B cell (primary cell): ENCODE measurements around the gene IFI44L. TPM values are rescaled to one million over a fixed set of nuclear protein-coding genes. Genes with fewer than 3 reads are reported as not detected.

Source experiments
- ATAC-seq: fragments of 200-7000 bp; cut with Tn5 transposase; one replicate; pipeline ENCODE4 v1.10.0; 2021; ENCODE audit warnings: low read depth, mild to moderate bottlenecking, moderate number of reproducible peaks, moderate library complexity
- CTCF ChIA-PET: fragments of 350-600 bp; sonication (Branson Sonifier 250); formaldehyde crosslinking; loops from one replicate; lab custom pipeline; 2021; ENCODE audit warnings: antibody characterized with exemption, inconsistent platforms; lab: Charles Lee
- POLR2A ChIA-PET: fragments of 350-600 bp; sonication (Branson Sonifier 250); formaldehyde crosslinking; loops from one replicate; lab custom pipeline; 2021; ENCODE audit warnings: antibody characterized with exemption; lab: Charles Lee
- DNase-seq: peaks from one replicate; pipeline ENCODE4 v3.0.0; 2013
- H2AFZ ChIP-seq: 2 replicates; pipeline ENCODE4 v1.6.1; 2012; ENCODE audit warnings: mild to moderate bottlenecking, low read depth, low read length; ENCODE audit not compliant: insufficient read depth, poor library complexity, severe bottlenecking
- H3K27ac ChIP-seq, 2 donors: 1 replicate in 1 of 2; 2 replicates in 1 of 2; pipeline ENCODE4 v1.5.1; 2012 to 2013; ENCODE audit warnings: low read length in 2 of 2, mild to moderate bottlenecking in 2 of 2, moderate library complexity in 1 of 2
- H3K27me3 ChIP-seq, 4 experiments: fragments of 200-600 bp in 1 of 4; sonication (generic) in 1 of 4; replicated peaks in 1 of 4; 1 replicate in 2 of 4; 2 replicates in 2 of 4; pipeline versions ENCODE4 v1.6.1 to v1.7.0; 2013 to 2016; ENCODE audit warnings: low read length in 3 of 4, mild to moderate bottlenecking in 2 of 4, mixed read lengths in 1 of 4, moderate library complexity in 1 of 4; ENCODE audit not compliant: insufficient read depth in 4 of 4, control insufficient read depth in 3 of 4; ENCODE audit errors: control extremely low read depth in 1 of 4
- H3K36me3 ChIP-seq, 2 experiments: replicated peaks in 1 of 2; 1 replicate in 1 of 2; 2 replicates in 1 of 2; pipeline versions ENCODE4 v1.6.1 to v1.7.1; 2013; ENCODE audit warnings: low read length in 1 of 2; ENCODE audit not compliant: insufficient read depth in 2 of 2, control insufficient read depth in 1 of 2; ENCODE audit errors: control extremely low read depth in 1 of 2, extremely low read depth in 1 of 2
- H3K4me1 ChIP-seq, 2 donors: fragments of 200-600 bp in 1 of 2; sonication (generic) in 1 of 2; 1 replicate in 1 of 2; 2 replicates in 1 of 2; pipeline versions ENCODE4 v1.5.1 to v1.6.1; 2013 to 2017; ENCODE audit warnings: low read length in 2 of 2; ENCODE audit not compliant: control insufficient read depth in 2 of 2, insufficient read depth in 2 of 2
- H3K4me2 ChIP-seq: replicated peaks from 2 replicates; pipeline ENCODE3; 2012; ENCODE audit warnings: mild to moderate bottlenecking, low read depth, low read length; ENCODE audit not compliant: poor library complexity, severe bottlenecking
- H3K4me3 ChIP-seq, 5 experiments: fragments of 200-600 bp in 1 of 5; sonication (generic) in 1 of 5; 1 replicate in 3 of 5; 2 replicates in 2 of 5; pipeline versions ENCODE4 v1.5.1 to v1.7.0; 2011 to 2016; ENCODE audit warnings: low read length in 4 of 5, mild to moderate bottlenecking in 4 of 5, low read depth in 2 of 5, control low read depth in 1 of 5, moderate library complexity in 1 of 5; ENCODE audit not compliant: insufficient read depth in 1 of 5; ENCODE audit errors: control extremely low read depth in 1 of 5, extremely low read depth in 1 of 5
- H3K79me2 ChIP-seq: fragments of 200-600 bp; sonication (generic); one replicate; pipeline ENCODE4 v1.6.0; 2016; ENCODE audit warnings: low read length; ENCODE audit not compliant: control insufficient read depth, insufficient read depth
- H3K9ac ChIP-seq: fragments of 200-600 bp; sonication (generic); 2 replicates; pipeline ENCODE4 v1.6.1; 2017; ENCODE audit warnings: mild to moderate bottlenecking, low read length, moderate library complexity
- H3K9me3 ChIP-seq, 3 donors: one replicate each; pipeline versions ENCODE4 v1.6.1 to v1.7.1; 2013; ENCODE audit warnings: low read length in 2 of 3; ENCODE audit not compliant: control insufficient read depth in 2 of 3, insufficient read depth in 1 of 3; ENCODE audit errors: control extremely low read depth in 1 of 3
- H4K20me1 ChIP-seq: 2 replicates; pipeline ENCODE4 v1.6.0; 2012; ENCODE audit warnings: mild to moderate bottlenecking, low read length; ENCODE audit not compliant: insufficient read depth, control insufficient read depth, poor library complexity, severe bottlenecking
- H3K27ac Mint-ChIP-seq: one replicate; pipeline ENCODE4 v1.8.0; 2021; ENCODE audit warnings: mixed read lengths
- H3K27me3 Mint-ChIP-seq: one replicate; pipeline ENCODE4 v1.8.0; 2021; ENCODE audit warnings: mixed read lengths
- H3K4me1 Mint-ChIP-seq: one replicate; pipeline ENCODE4 v1.8.0; 2021; ENCODE audit warnings: mixed read lengths
- H3K4me3 Mint-ChIP-seq: one replicate; pipeline ENCODE4 v1.8.0; 2021; ENCODE audit warnings: mixed read lengths
- H3K9me3 Mint-ChIP-seq: one replicate; pipeline ENCODE4 v1.8.0; 2022; ENCODE audit warnings: mixed read lengths; ENCODE audit not compliant: insufficient read depth
- CTCF ChIP-seq: fragments of 200-600 bp; IDR thresholded peaks from one replicate; pipeline ENCODE4 v1.8.0; 2022; ENCODE audit warnings: antibody characterized with exemption, mild to moderate bottlenecking
- EZH2 ChIP-seq: IDR thresholded peaks from 2 replicates; pipeline ENCODE4 v1.6.1; 2012; ENCODE audit warnings: borderline replicate concordance, low read depth, mild to moderate bottlenecking, moderate library complexity, low read length; ENCODE audit not compliant: insufficient read depth, poor library complexity, severe bottlenecking
- WGBS: methylation state at CpG from one replicate; pipeline ENCODE4 v1.1.5; 2013; ENCODE audit warnings: missing lambda C conversion rate; ENCODE audit not compliant: insufficient coverage; 5-methylcytosine and 5-hydroxymethylcytosine counted together
- intact Hi-C: fragments of 100-400 bp; cut with micrococcal nuclease; formaldehyde crosslinking; loops from one replicate; pipeline ENCODE4 v1.10.0; 2022
- polyA plus RNA-seq: library from polyadenylated mRNA; depleted of rRNA; stranded (reverse); fragments of >200 nt; gene quantifications from 2 replicates; pipeline ENCODE4 v1.2.3, GENCODE V29; 2012
- total RNA-seq, 2 donors: library from RNA; stranded (reverse); fragments of 120-200 nt in 1 of 2; gene quantifications; 1 replicate in 1 of 2; 2 replicates in 1 of 2; pipeline versions ENCODE4 v1.2.3 to v1.2.4, GENCODE V29; 2013 to 2022

Gene IFI44L
- total and polyA plus RNA-seq, 2 donors (not counting 1 experiment from before 2014, with no cell fraction given), result 3.7 to 4.8 TPM

- intact Hi-C loops, result no loop called here
- CTCF ChIA-PET, result no interaction called here
Measured at GRCh38 chr1:78603206-78603605, 17.0 kb upstream of the IFI44L start.

GRCh38 chr1:78604643-78605042 lies 15.6 kb upstream of the IFI44L start:
- DNase-seq (no peak), ATAC-seq (no peak)
- Histone ChIP-seq H3K27ac (no peak overlapping the region), H2AFZ (no peak overlapping the region), H3K79me2 (no peaks in the 10 kb centered on the region), H3K4me2 (no peak overlapping the region), H3K36me3 (no peaks in the 10 kb centered on the region), H3K9ac (no peak overlapping the region), H3K9me3 (no peaks in the 10 kb centered on the region), H3K4me1 (no peaks in the 10 kb centered on the region), H3K27me3 (no peaks in the 10 kb centered on the region), H3K4me3 (no peak overlapping the region), H4K20me1 (no peaks in the 10 kb centered on the region)
- Mint-ChIP-seq H3K27ac (no peak overlapping the region), H3K4me3 (no peak overlapping the region), H3K4me1 (no peaks in the 10 kb centered on the region), H3K9me3 (no peaks in the 10 kb centered on the region), H3K27me3 (peaks cover 3% of the 10 kb centered on the region)
- intact Hi-C loops, result no loop called here
- CTCF ChIA-PET, result no interaction called here
- no peak for TF ChIP-seq EZH2
- TF ChIP-seq CTCF, result no peak
- no CpG with 5 or more reads among the region's 5 CpGs for WGBS
- POLR2A ChIA-PET, result no interaction called here

More at GRCh38 chr1:78603206-78603605, 17.0 kb upstream of the IFI44L start:
- Mint-ChIP-seq H3K4me1 (no peaks in the 10 kb centered on the region), H3K9me3 (no peaks in the 10 kb centered on the region), H3K27ac (no peak overlapping the region), H3K4me3 (no peak overlapping the region), H3K27me3 (peaks cover 3% of the 10 kb centered on the region)
- H3K36me3 ChIP-seq, result no peaks in the 10 kb centered on the region
- no peaks in the 10 kb centered on the region for H4K20me1 ChIP-seq
- TF ChIP-seq EZH2 (no peak), CTCF (no peak)
- no peaks in the 10 kb centered on the region for H3K9me3 ChIP-seq
- H3K79me2 ChIP-seq, result no peaks in the 10 kb centered on the region
- H3K27ac ChIP-seq, result no peak overlapping the region
- H3K4me3 ChIP-seq, result no peak overlapping the region
- H3K4me2 ChIP-seq, result no peak overlapping the region
- ATAC-seq, result no peak
- H2AFZ ChIP-seq, result no peak overlapping the region
- H3K4me1 ChIP-seq, result no peaks in the 10 kb centered on the region
- no peaks in the 10 kb centered on the region for H3K27me3 ChIP-seq
- no peak for DNase-seq
- H3K9ac ChIP-seq, result no peak overlapping the region
- no CpG with 5 or more reads among the region's 1 CpG for WGBS
- POLR2A ChIA-PET, result no interaction called here
